ENCODE data around the gene MGRN1.

Gene MGRN1

GRCh38 chr16:4687946-4688673 is 63.5 kb downstream of the MGRN1 start:
- DNase-seq (ENCODE audit: low spot score) = no peak

DNA sequence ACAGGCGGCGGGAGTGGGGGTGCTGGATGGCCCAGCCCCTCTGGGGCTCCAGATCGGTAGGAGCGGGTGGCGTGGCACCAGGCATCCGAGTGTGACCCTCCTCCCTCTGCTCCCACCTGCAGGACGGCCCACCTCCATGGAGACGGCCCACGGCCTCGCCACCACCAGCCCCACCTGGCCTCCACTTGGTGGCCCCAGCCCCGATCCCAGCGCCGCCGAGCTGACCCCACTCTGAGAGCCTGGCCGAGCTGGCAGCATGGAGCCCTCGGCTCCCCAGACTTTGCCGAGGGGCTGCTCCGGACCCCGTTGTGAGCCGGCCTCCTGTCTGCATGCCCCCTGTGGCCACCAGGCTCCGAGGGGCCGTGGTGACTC is 64.0 kb downstream of the MGRN1 start:
- no peak for DNase-seq (ENCODE audit: low spot score)

GRCh38 chr16:4689091-4689671 is 64.6 kb downstream of the MGRN1 start:
- no peak for DNase-seq (ENCODE audit: low spot score)

GRCh38 chr16:4689864-4690704 is 65.5 kb downstream of the MGRN1 start:
- DNase-seq (ENCODE audit: low spot score) = no peak

GRCh38 chr16:4690946-4691665 is 66.5 kb downstream of the MGRN1 start:
- no peak for DNase-seq (ENCODE audit: low spot score)

DNA sequence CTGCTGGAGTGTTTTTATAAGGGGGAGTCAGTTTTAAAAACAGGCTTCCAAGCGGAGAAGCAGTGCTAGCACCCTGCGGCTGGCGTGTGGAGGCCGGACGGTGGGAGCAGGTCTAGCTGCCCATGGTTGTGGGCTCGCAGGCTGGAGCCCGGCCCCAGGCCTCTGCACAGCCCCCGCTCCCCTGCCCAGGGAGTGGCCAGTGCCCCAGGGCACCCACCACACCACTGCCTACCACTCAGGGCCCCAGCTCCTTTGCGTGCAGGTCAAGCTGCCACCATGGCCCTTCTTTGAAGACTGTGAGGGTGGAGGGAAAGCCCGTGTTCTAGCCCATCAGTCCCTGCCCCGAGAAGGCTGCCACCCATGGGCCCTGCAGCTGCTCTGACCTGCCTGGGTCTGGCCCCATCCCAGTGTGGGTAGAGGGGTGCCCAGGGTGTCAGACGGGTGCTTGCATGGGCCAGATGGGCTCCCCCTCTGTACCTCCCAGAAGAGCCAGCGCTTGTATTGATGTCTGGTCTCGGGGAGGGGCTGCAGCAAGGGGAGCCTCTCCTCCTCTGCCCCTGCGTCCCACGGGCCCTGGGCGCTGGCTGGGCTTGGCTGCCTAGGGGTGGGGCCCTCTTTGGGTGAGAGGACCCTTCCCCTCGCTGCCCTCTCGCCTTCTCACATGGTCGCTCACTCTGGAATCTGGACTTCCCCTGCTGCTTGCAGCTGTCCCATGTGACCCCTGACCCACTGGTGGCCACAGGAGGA is 67.2 kb downstream of the MGRN1 start:
- DNase-seq (ENCODE audit: low spot score) = no peak

GRCh38 chr16:4692460-4693295 is 68.1 kb downstream of the MGRN1 start:
- DNase-seq (ENCODE audit: low spot score) = no peak

- DNase-seq (ENCODE audit: low spot score) = peak; percentile 96
Observed at GRCh38 chr16:4693296-4693955, 68.8 kb downstream of the MGRN1 start, which contains the start of gene NUDT16L1. NUDT16L1 (plus strand) TSS chr16:4693562; CDS start chr16:4693727, 165 bp downstream.

- peak; percentile 54 for DNase-seq (ENCODE audit: low spot score)
Observed at GRCh38 chr16:4693956-4694641, 69.5 kb downstream of the MGRN1 start.

GRCh38 chr16:4694642-4695451 is 70.2 kb downstream of the MGRN1 start:
- DNase-seq (ENCODE audit: low spot score) = no peak

- no peak for DNase-seq (ENCODE audit: low spot score)
Observed at GRCh38 chr16:4695473-4696171, 71.0 kb downstream of the MGRN1 start.

DNA sequence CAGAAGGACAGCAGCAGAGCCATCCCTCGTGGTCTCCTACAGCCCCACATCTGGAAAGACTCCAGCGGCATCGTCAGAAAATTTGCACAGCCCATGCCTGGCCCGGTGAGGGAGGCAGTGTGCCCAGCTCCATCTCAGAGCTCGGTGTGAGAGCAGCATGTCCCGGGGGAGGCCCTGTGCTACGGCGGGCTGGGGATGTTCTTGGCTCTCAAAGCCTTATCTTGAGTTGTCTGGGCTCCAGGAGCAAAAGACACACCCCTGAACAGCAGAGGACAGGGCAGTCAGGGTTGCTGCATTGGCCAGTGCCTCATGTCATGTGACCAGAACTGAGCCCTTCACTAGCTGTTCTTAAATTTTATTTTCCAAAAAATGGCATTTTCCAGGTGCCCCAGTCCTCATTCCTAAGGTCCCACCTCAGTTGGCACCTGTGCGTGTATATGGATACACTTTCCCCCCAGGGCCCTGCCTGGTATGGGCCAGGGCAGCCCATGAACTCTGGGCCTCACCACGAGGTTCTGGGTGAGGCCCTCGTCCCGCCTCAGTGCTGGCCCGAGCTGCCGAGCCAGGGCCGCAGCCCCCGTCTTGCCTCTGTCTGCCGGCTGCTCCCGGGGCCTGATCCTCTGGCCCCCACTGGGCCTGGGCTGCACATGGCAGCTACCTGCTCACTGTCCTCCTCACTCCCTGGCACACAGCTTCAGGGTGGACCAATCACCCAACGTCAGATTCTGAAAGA is 71.7 kb downstream of the MGRN1 start:
- DNase-seq (ENCODE audit: low spot score) = no peak

DNA sequence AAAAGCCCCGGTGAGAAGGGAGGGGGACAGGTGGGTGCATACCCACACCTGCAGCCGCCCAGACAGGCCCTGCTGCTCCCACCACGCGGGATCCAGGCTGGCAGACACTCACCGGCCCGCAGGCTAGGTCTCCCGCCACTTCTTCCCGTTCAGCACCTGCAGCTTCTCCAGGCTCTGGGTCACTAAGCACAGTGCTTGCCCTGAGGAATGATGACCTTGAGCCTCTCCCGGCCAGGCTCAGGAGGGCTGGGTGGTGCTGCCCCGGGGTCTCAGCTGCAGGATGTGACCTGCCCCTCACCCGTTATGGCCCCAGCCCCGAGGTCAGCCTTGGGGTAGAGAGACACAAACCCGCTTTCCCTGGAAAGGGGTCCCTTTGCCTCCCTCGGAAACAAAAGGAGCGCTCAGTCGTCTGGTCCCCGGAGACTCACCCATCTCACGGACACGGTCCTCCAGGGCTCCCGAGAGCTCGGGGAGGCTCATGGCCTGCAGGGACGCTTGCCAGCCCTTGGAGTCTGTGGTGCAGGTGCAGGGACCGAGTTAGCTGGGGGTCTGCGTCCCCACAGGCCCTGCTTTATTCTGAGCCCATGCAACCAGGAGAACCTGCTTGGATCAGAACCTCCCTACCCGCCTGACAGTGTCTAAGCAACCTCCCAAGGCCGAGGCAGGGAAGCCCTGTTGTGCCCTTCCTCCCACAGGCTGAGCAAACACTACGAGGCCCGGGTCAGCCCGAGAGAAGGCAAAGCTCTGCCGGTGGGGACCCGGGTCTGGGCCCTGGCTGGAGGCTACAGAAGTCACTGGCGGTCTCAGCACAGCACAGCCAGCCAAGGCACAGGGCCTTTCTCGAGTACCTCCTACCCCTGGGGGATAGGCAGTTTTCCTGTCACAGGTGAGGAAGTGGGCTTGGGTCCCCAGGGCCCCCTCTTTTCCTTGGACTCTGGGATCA is 72.5 kb downstream of the MGRN1 start:
- DNase-seq (ENCODE audit: low spot score) = no peak

DNA sequence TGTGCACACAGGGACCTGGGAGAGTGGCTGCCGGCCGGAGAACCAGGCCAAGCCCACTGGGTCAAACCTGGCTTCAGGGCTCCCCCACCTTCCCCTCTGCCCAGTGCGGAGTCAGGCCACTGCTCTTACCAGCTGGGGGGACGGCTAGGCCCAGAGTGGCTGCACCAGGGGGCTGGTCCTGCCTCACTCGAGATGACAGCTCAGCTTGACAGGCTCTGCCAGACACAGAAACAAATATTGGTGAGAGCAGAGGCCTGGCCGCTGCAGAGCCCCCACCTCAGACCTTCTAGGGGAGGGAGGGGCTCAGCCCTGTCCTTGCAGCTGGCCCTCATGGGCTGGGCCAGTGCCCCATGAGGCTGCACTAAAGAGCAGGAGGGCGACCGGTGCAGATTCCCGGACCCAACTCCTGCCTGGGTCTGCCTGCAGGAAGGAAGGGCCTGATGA is 73.2 kb downstream of the MGRN1 start:
- DNase-seq (ENCODE audit: low spot score) = no peak

- DNase-seq (ENCODE audit: low spot score) = no peak
Observed at GRCh38 chr16:4698321-4699045, 73.9 kb downstream of the MGRN1 start.

Data from CD4-positive, alpha-beta T cell treated with Interleukin-15 for 4 hours (primary cell).